Omental fat pad (tissue), 4 donors: ENCODE measurements around the gene BTN2A1. TPM values are rescaled to one million over a fixed set of nuclear protein-coding genes. Genes with fewer than 3 reads are reported as not detected.
"Not testable (repeated sequence)": the region's sequence is repeated elsewhere in the genome, so short reads cannot be mapped to it uniquely, and the experiment has no call there.

Experiments used
- ATAC-seq: fragments of 150-250 bp; one replicate; pipeline ENCODE4 v1.9.1; 2016; ENCODE audit warnings: mild to moderate bottlenecking, moderate library complexity; ENCODE audit not compliant: low FRiP score
- DNase-seq: peaks from one replicate; pipeline ENCODE4 v3.0.0-alpha.2; 2019; ENCODE audit warnings: low spot score
- total RNA-seq, 4 donors: library from RNA; depleted of rRNA; stranded (reverse); fragments of >200 nt; gene quantifications; one replicate each; pipeline ENCODE4 v1.1.0, GENCODE V29; 2016
- TF ChIP-seq, protein P1 (sequence below), 3 donors: fragments of 450-650 bp; IDR thresholded peaks; one replicate each; pipeline ENCODE4 v1.5.1; 2016 to 2017; ENCODE audit warnings: antibody characterized with exemption in 3 of 3, mild to moderate bottlenecking in 3 of 3, moderate library complexity in 2 of 3

The BTN2A1 gene
- total RNA-seq, 4 donors from 2014 or later: 10.2 to 29.2 (median 15.2) TPM

DNA sequence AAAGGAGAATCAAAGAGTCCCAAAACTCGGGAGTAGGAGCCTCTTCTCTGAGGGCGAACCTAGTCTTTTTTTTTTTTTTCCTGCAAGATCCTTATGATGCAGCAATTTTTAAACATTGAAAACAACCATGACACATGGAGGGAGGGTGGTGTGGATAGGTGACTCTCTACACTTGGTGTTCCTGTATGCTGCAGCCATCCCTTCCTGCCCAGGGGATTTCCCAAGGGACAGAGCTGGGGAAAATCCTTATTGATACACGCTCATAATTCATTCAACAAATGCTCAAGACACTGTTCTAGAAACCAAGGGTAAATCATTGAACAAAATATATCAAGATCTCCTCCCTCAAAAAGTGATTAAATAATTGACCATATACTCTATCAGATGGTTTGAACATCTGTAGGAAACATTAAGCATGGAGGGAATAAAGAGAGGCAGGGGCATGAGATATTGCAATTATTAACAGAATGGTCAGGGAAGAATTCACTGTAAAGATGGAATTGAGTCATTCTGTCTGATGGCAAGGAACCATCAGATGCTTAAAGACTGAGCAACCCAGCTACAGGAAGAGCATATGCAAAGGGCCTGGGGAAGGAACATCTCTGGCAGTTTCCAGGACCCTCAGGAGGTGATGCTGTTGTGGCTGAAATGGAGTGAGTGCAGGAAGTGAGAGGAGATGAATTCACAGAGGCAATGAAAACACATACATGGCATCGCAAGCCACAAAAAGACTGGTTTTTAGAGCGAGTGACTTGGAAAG lies 30.9 kb upstream of the BTN2A1 start:
- DNase-seq: no peak
- TF ChIP-seq, protein P1, sequence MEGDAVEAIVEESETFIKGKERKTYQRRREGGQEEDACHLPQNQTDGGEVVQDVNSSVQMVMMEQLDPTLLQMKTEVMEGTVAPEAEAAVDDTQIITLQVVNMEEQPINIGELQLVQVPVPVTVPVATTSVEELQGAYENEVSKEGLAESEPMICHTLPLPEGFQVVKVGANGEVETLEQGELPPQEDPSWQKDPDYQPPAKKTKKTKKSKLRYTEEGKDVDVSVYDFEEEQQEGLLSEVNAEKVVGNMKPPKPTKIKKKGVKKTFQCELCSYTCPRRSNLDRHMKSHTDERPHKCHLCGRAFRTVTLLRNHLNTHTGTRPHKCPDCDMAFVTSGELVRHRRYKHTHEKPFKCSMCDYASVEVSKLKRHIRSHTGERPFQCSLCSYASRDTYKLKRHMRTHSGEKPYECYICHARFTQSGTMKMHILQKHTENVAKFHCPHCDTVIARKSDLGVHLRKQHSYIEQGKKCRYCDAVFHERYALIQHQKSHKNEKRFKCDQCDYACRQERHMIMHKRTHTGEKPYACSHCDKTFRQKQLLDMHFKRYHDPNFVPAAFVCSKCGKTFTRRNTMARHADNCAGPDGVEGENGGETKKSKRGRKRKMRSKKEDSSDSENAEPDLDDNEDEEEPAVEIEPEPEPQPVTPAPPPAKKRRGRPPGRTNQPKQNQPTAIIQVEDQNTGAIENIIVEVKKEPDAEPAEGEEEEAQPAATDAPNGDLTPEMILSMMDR (IDR thresholded peaks at IDR 0.05): no peak
- ATAC-seq: no peak

DNA sequence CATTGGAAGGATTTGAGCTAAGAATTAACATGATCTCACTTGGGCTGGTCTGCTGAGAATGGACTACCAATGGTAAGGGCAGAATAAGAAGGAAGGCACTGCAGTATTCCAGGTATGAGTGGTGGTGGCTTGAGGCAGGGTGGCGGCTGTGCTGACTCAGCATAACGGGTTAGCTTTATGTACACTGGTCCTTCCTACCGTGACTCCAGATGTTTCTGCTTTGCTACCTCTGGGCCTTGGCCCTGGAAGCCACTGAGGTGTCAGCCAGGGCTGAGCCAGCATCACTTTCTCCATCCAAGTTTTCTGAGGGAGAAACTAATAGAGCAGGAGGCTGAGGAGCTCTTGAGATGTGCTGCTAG lies 30.3 kb upstream of the BTN2A1 start:
- TF ChIP-seq, protein P1 (IDR thresholded peaks at IDR 0.05): no peak
- ATAC-seq (no peak), DNase-seq (no peak)

DNA sequence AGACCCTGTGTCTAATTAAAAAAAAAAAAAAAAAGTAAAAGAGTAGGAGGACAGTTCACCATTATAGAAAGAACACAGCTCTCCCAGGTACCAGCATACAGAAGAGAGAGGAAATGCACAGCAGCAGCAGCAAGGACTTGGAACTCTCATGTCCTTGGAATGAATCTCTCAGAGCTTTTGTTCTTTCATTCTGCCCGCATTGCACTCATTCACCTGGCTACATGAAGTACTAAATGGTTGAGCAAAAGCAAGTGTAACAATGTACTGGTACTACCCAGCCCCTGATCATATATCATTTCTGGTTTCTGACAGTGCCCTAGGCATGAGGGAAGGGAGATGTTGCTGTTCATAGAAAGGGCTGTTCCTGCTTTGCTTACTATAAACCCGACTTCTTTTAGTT lies 29.5 kb upstream of the BTN2A1 start:
- no peak for DNase-seq
- no peak for ATAC-seq
- TF ChIP-seq, protein P1 (IDR thresholded peaks at IDR 0.05): no peak

DNA sequence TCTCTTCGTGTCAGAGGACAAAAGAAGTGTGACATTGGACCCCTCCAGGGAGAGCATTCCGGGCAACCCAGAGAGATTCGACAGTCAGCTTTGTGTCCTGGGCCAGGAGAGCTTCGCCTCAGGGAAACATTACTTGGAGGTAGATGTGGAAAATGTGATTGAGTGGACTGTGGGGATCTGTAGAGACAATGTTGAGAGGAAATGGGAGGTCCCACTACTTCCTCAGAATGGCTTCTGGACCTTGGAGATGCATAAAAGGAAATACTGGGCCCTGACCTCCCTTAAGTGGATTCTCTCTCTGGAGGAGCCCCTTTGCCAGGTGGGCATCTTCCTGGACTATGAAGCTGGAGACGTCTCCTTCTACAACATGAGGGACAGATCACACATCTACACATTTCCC lies 27.0 kb upstream of the BTN2A1 start:
- TF ChIP-seq, protein P1 (IDR thresholded peaks at IDR 0.05): no peak
- no peak for DNase-seq
- no peak for ATAC-seq

DNA sequence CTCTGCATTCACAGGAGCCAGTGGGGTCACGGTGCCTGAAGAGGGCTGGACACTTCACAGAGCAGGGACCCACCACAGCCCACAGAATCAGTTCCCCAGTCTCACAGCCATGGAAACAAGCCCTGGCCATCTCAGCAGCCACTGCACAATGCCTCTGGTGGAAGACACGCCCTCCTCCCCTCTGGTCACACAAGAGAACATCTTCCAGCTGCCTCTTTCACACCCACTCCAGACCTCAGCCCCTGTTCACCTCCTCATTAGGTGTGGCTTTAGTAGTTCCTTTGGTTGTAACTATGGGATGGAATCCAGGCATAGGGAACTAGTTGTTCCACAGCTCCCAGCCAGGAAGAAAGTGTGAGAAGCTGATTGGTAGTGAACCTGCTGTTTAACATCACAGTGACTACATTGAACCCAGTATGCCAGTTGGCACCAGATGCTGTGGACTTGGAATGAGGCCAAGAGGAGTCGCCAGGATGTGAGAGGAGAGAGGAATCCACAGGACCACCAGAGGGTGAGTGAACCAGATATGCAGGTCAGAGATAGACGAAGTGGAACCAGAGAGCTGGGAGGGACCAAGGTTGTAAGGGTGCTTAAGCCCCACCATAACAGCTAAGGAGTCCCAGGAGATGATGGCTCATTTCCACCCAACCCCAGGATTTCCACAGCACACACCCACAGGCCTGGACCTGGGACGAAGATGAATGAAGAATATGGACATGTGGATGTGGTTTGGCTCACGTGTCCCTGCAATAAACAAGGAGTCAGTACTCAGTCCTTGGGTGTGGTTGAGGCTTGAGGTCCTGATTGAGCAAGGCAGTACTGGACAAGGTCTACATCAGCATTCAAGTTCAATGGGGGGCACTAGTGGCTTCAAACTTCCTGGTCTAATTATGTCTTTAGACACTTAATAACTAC lies 26.2 kb upstream of the BTN2A1 start:
- TF ChIP-seq, protein P1 (IDR thresholded peaks at IDR 0.05): no peak
- ATAC-seq (no peak), DNase-seq (no peak)

DNA sequence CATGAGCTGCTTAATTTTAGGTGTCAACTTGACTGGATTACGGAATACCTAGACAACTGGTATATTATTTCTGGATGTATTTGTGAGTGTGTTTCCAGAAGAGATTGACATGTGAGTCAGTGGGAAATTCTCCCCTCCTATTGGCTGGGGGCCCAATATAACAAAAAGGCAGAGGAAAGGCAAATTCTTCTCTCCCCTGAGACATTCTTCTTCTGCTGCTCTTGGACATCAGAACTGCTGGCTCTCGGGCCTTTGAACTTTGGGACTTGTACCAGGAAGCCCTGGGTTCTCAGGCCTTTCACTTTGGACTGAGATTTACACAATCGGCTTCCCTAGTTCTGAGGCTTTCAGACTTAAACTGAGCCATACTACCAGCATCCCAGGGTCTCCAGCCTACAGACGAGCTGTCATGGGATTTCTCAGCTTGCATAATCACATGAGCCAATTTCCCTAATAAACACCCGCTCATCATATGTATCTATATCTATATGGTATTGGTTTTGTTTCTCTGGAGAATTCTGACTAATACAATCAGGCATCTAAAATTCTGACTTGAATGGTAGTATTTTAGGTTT lies 25.0 kb upstream of the BTN2A1 start:
- TF ChIP-seq, protein P1 (IDR thresholded peaks at IDR 0.05): no peak
- ATAC-seq (no peak), DNase-seq (no peak)

DNA sequence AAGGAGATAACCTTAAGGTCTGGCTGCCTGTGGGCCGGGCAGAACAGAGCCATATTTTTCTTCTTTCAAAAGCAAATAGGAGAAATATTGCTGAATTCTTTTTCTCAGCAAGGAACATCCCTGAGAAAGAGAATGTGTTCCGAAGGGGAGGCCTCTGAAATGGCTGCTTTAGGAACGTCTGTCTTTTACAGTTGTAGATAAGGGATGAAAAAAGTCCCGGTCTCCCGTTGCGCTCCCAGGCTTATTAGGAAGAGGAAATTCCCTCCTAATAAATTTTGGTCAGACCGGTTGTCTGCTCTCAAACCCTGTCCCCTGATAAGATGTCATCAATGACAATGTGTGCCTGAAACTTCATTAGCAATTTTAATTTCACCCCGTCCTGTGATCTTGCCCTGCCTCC lies 24.1 kb upstream of the BTN2A1 start:
- DNase-seq, ATAC-seq: not testable (repeated sequence)
